Progenitor cell of endocrine pancreas (in vitro differentiated cells): ENCODE results near the gene GPC3. TPM values are rescaled to one million over a fixed set of nuclear protein-coding genes. Genes with fewer than 3 reads are reported as not detected.

ENCODE experiments used
- DNase-seq: peaks from one replicate; pipeline ENCODE4 v3.0.0; 2021; ENCODE audit warnings: low spot score; ENCODE audit not compliant: unreplicated experiment
- H3K27ac Mint-ChIP-seq: 2 replicates; pipeline ENCODE4 v1.8.0; 2021; ENCODE audit warnings: mild to moderate bottlenecking, moderate library complexity, mixed read lengths
- H3K27me3 Mint-ChIP-seq: 2 replicates; pipeline ENCODE4 v1.8.0; 2021; ENCODE audit warnings: mixed read lengths
- H3K36me3 Mint-ChIP-seq: 2 replicates; pipeline ENCODE4 v1.8.0; 2022; ENCODE audit warnings: mixed read lengths; ENCODE audit not compliant: insufficient read depth
- H3K4me1 Mint-ChIP-seq: 2 replicates; pipeline ENCODE4 v1.8.0; 2021; ENCODE audit warnings: low read depth, mixed read lengths
- H3K4me3 Mint-ChIP-seq: 2 replicates; pipeline ENCODE4 v1.8.0; 2021; ENCODE audit warnings: low read depth, mild to moderate bottlenecking, moderate library complexity, mixed read lengths
- H3K9me3 Mint-ChIP-seq: 2 replicates; pipeline ENCODE4 v1.8.0; 2021; ENCODE audit warnings: low read depth, mixed read lengths
- CTCF ChIP-seq: fragments of 200-600 bp; sonication (generic); IDR thresholded peaks from one replicate; pipeline ENCODE4 v1.5.0; 2021; ENCODE audit warnings: antibody characterized with exemption, mild to moderate bottlenecking; ENCODE audit not compliant: unreplicated experiment
- total RNA-seq: library from RNA; stranded (reverse); gene quantifications from 2 replicates; pipeline ENCODE4 v1.2.1, GENCODE V29; 2021

The GPC3 gene
- total RNA-seq, 1 donor from 2014 or later, result 197 TPM

- no peak for TF ChIP-seq CTCF
Measured at GRCh38 chrX:133928365-133928764, 57.0 kb downstream of the GPC3 start.

GRCh38 chrX:133926809-133927208, 58.6 kb downstream of the GPC3 start:
- Mint-ChIP-seq H3K27ac (no peak overlapping the region), H3K27me3 (no peaks in the 10 kb centered on the region), H3K9me3 (no peaks in the 10 kb centered on the region), H3K36me3 (peaks cover 5% of the 10 kb centered on the region), H3K4me1 (peaks cover 1% of the 10 kb centered on the region), H3K4me3 (no peak overlapping the region)
- TF ChIP-seq CTCF, result no peak
- no peak for DNase-seq

More at GRCh38 chrX:133928365-133928764, 57.0 kb downstream of the GPC3 start:
- H3K27ac Mint-ChIP-seq, result no peak overlapping the region
- peaks cover 5% of the 10 kb centered on the region for H3K36me3 Mint-ChIP-seq
- H3K4me3 Mint-ChIP-seq, result no peak overlapping the region
- H3K9me3 Mint-ChIP-seq, result no peaks in the 10 kb centered on the region
- H3K27me3 Mint-ChIP-seq, result no peaks in the 10 kb centered on the region
- DNase-seq, result no peak
- H3K4me1 Mint-ChIP-seq, result no peaks in the 10 kb centered on the region

- H3K4me3 Mint-ChIP-seq, result no peak overlapping the region
- H3K27me3 Mint-ChIP-seq, result no peaks in the 10 kb centered on the region
- no peak overlapping the region for H3K27ac Mint-ChIP-seq
- H3K4me1 Mint-ChIP-seq, result peaks cover 7% of the 10 kb centered on the region
- DNase-seq, result no peak
- no peaks in the 10 kb centered on the region for H3K9me3 Mint-ChIP-seq
- H3K36me3 Mint-ChIP-seq, result peaks cover 5% of the 10 kb centered on the region
- no peak for TF ChIP-seq CTCF
Measured at GRCh38 chrX:133926099-133926498, 59.3 kb downstream of the GPC3 start.

GRCh38 chrX:133924548-133924947, 60.8 kb downstream of the GPC3 start:
- no peak for DNase-seq
- no peaks in the 10 kb centered on the region for H3K27me3 Mint-ChIP-seq
- no peaks in the 10 kb centered on the region for H3K9me3 Mint-ChIP-seq
- no peak overlapping the region for H3K4me3 Mint-ChIP-seq
- H3K36me3 Mint-ChIP-seq, result peaks cover 3% of the 10 kb centered on the region
- TF ChIP-seq CTCF, result no peak
- H3K4me1 Mint-ChIP-seq, result peaks cover 10% of the 10 kb centered on the region
- no peak overlapping the region for H3K27ac Mint-ChIP-seq

GRCh38 chrX:133923548-133923947, 61.8 kb downstream of the GPC3 start:
- Mint-ChIP-seq H3K36me3 (no peaks in the 10 kb centered on the region), H3K27ac (no peak overlapping the region), H3K9me3 (no peaks in the 10 kb centered on the region), H3K4me3 (no peak overlapping the region), H3K27me3 (no peaks in the 10 kb centered on the region), H3K4me1 (peaks cover 10% of the 10 kb centered on the region)
- no peak for TF ChIP-seq CTCF
- no peak for DNase-seq
